GM12872 (cell line): ENCODE measurements around the gene TFB1M.
A peak's percentile ranks its signal among the peaks of the same experiment; 100 is the strongest.

Experiments used
- TF ChIP-seq, protein P1 (sequence below): IDR thresholded peaks from 3 replicates; pipeline ENCODE4 v1.5.1; 2011; ENCODE audit warnings: low read depth, mild to moderate bottlenecking, low read length, moderate library complexity; ENCODE audit not compliant: insufficient read depth

TFB1M gene

DNA sequence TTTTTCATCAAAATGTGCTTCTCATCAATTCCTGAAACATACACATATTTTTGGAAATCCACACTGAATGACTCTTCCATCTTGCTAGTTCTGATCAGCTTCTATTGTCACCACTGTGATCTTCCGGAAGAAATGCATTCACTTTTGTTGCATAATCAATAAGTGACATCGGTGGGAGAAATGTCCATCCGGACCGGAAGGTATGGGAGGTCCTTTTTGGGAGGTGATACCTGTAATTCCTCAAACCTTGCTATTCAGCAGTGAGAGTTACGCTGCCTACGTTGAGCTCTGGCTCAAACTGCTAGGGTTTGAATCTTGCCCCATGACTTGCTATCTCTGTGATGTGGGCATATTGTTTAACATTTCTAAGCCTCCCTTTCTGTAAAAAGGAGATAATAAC, 16.6 kb upstream of the TFB1M start:
- TF ChIP-seq, protein P1, sequence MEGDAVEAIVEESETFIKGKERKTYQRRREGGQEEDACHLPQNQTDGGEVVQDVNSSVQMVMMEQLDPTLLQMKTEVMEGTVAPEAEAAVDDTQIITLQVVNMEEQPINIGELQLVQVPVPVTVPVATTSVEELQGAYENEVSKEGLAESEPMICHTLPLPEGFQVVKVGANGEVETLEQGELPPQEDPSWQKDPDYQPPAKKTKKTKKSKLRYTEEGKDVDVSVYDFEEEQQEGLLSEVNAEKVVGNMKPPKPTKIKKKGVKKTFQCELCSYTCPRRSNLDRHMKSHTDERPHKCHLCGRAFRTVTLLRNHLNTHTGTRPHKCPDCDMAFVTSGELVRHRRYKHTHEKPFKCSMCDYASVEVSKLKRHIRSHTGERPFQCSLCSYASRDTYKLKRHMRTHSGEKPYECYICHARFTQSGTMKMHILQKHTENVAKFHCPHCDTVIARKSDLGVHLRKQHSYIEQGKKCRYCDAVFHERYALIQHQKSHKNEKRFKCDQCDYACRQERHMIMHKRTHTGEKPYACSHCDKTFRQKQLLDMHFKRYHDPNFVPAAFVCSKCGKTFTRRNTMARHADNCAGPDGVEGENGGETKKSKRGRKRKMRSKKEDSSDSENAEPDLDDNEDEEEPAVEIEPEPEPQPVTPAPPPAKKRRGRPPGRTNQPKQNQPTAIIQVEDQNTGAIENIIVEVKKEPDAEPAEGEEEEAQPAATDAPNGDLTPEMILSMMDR: no peak

DNA sequence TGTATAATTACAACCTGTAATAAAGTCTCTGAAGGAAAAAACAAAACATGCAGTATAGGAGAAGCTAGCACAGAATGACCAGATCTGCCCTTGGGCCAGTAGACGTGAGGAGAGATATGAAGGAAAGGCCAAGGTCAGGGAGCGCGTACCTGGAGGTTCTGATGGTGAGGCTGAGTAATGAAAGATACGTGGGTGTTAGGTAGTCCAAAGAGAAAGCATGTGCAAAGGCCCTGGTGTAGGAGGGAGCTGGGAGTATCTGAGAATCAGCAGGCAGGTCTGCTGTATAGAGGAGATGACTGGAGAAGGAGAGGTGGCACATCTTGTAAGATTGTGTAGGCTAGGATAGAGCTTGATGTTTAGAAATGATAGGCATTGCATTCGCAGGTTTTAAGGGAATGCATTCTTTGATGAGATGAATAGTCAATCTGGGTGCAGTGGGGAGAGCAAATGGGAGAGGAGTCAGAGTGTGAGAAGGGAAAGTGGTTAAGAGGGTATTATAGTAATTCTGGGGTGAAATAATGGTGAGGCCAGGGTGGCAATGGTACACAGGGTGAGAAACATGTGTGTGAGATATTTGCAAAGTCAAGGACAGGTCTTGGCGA, 15.9 kb upstream of the TFB1M start:
- TF ChIP-seq, protein P1: no peak

DNA sequence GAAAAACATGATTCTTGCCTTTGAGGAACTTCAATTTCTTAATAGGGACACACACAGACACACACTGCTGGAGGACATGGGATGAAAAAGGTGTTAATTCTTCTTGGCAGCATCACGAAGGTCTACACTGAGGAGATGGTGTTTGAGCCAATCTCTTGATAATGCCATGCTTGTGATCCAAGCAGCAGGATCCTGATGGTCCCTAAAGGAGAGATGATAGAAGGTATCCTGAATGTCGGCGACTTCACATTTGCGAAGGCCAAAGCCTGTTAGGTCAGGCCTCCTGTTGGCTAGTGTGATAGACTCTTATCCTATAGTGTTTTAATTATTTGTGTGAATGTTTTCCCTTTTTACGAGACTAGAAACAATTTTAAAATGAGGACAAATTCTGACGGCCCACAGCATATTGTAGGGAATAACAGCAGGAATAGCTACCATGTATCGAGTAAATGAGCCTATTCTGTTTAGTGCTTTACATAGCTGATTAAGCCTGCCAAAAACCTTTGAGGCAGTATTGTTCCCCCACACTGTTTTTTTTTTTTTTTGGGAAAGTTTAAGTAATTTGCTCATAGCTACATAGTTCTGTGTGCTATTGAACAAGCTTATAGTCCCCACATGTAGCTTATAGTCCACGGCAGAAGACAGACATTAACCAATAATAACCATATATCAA, 15.3 kb upstream of the TFB1M start:
- TF ChIP-seq, protein P1: no peak

DNA sequence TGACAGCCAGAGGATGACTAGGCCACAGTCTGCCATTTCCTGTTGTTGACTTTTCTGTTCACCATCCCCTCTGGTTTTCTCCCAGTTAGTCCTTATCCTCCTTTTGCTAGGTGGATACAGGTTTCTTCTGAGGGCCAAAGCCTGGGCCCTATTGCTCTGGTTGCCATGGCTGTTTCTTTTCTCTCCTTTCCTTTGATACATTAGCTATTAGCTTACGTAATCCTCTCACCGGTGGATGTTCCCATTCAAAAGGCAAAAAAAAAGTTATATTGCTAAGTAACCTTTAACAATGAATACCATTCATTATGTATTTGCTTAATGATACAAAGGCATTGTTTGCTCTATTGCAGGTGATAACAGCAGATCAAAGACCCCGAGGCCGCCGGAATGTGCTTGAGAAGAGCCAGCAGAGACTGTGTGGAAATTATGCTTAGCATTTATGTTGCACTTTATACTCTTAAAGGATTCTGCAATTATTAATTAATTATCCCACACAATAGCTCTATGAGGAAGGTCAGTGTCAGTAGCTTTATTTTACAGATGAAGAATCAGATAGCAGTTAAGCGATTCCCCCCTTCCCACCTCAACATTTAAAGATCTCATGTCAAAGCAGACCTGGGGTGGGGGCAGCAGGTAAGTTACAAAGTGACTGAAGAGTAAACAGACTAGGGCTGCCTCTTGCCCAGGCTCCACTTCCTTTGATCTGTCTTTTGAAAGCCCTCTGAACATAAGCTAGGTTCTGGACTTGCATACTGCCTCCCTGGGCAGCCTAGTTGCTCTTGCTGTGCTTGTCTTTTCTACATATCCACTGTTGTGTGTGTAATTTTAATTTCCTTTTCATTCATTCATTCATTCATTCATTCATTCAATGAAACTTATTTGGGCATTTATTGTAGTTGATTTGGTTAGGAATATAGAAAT, 14.5 kb upstream of the TFB1M start:
- TF ChIP-seq, protein P1: no peak

DNA sequence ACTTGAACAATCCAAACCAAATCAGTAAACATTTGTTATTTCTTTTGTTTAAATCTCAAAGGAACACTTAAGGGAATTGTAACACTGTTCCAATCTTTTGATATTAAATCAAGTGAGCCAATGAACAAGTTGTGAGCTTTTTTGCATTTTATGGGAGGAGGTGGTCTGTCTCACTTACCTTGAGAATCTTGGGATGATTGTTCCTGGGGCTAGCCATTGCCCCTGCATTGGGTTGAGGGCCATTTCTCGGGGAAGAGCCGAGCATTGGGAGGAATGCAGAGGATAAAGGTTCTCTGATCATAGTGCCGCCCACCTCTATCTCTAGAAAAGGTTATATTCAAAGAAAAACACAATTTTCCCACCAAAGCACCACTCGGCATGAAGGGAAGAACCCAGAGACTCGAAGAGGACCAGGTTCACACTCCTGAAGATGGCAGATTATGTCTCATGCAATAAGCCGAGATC, 13.8 kb upstream of the TFB1M start:
- TF ChIP-seq, protein P1: no peak

DNA sequence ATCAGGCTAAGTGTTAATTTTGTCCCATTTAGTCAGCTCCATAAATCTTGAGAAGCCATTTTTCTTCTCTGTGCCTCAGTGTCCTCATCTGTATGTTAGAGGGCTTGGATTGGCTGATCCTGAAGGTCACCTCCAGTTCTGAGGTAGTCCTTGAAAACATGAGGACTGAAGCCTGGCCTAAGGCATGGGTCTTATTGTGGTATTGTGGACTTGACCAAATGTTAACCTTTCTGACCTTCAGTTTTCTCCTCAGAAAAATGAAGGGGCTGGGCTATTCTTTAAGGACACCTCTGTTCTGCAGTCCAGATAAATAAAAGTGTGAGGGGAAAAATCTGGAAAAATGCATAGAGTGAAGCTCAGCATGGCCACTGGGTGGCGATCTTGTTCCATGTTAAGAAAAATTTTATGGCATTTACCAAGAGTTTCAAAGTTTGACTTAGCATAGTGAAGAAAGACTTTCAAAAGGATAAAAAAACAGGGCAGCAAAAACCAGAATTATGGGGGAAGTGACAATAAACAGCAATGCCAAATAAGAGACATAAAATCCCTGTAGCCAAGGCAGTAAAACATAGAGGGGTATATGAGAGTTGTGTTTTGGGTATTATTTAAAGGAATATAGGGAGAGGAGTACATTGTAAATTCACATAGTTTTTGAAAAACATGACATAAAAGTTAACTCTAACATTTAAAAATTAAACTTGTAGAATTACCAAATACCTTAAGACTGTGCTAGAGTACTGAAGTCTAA, 13.2 kb upstream of the TFB1M start:
- TF ChIP-seq, protein P1: peak; percentile 60
